HG03457 (cell line): ENCODE measurements around the gene DENND1C.
"Not testable (repeated sequence)": the region's sequence is repeated elsewhere in the genome, so short reads cannot be mapped to it uniquely, and the experiment has no call there.

Experiments
- ATAC-seq: cut with Tn5 transposase; IDR thresholded peaks from one replicate; pipeline ENCODE4 v1.9.1; 2021; ENCODE audit warnings: moderate number of reproducible peaks; ENCODE audit not compliant: unreplicated experiment

Gene DENND1C

GRCh38 chr19:6457958-6458694 is 23.5 kb downstream of the DENND1C start:
- no peak for ATAC-seq

GRCh38 chr19:6455924-6456323 is 25.7 kb downstream of the DENND1C start:
- no peak for ATAC-seq

- no peak for ATAC-seq
Measured at GRCh38 chr19:6453951-6454565, 27.5 kb downstream of the DENND1C start.

DNA sequence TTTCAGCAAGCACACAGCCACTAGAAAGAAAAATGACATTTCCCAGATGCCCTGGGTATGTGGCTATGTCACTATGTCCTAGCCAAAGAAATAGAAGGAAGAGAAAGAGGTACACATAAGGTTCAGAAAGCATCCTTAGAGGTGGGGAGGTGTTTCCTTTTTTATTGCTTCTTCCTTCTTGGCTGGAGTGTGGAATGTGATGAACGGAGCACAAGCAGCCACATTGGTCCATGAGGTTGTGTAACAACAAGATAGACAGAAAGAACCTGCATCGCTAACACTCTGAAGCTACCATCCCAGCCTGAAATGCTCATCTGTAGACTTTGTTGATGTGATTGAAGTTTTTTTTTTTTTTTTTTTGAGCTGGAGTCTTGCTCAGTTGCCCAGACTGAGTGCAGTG is 28.7 kb downstream of the DENND1C start:
- ATAC-seq: no peak

- no peak for ATAC-seq
Measured at GRCh38 chr19:6452223-6452614, 29.4 kb downstream of the DENND1C start.

DNA sequence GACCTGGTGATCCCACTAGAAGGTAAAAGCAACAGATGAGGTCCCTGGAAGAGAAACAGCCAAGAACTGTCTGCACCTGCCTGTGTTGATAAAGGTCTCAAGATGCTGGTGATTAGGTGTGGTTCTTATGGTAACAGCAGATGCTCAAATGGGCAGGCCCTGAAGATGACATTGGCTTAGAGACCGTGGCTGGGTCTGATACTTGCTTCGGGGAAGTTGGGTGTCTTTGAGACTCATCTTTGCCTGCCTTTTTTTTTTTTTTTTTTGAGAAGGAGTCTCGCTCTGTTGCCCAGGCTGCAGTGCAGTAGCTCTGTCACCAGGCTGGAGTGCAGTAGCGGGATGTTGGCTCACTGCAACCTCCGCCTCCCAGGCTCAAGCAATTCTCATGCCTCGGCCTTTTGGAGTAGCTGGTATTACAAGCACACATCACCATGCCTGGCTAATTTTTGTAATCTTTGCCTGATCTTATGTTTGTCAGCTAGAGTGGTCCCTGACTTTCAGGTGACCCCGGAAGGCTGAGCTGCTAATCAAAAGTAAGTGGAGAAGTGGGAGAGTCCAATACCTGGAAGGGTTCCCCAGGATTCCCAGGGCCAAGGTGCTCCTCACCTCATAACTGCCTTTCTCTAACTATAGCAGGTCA is 29.9 kb downstream of the DENND1C start:
- no peak for ATAC-seq

- ATAC-seq: no peak
Measured at GRCh38 chr19:6450166-6450565, 31.4 kb downstream of the DENND1C start.

- ATAC-seq: no peak
Measured at GRCh38 chr19:6448045-6448444, 33.5 kb downstream of the DENND1C start.

- ATAC-seq: no peak
Measured at GRCh38 chr19:6446452-6446851, 35.1 kb downstream of the DENND1C start.

DNA sequence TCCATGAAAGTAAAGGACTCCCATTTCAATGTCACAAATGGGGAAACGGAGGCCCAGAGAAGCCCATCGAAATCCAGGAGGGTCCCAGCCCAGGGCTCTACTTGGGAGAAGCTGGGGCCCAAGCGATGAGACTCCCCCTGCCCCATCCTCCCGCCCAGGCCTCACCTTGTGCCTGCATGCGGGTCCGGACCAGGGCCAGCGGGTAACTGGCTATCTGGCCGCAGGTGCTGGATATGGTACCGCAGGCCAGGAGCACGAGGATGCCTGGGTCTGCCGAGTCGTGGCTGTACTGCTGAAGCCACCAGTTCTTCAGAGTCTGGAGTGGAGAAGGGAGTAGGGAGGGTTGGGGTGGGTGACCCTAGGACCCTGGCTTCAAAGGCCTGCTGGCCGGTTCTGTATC is 37.6 kb downstream of the DENND1C start:
- ATAC-seq: no peak

GRCh38 chr19:6442087-6442688 is 39.4 kb downstream of the DENND1C start:
- no peak for ATAC-seq

GRCh38 chr19:6440905-6441304 is 40.7 kb downstream of the DENND1C start:
- ATAC-seq: no peak

GRCh38 chr19:6439743-6440142 is 41.8 kb downstream of the DENND1C start:
- ATAC-seq: no peak

DNA sequence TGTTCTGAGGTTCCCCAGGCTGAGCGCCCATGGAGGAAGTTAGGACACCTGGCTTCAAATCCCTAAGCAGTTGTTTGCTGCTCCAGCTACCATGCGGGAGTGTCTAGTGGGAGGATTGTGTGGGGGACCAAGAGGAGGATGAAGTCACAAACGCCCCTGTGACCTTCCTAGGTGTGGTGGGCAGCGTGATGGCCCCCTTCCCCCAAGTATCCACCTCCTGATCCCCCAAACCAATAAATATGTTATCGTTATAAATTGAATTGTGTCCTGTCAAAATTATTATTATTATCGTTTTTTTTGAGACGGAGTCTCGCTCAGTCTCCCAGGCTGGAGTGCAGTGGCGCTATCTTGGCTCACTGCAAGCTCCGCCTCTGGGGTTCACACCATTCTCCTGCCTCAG is 47.9 kb downstream of the DENND1C start, which contains the start of gene SLC25A41:
Gene SLC25A41, minus strand, starts transcription at position 101 of the 400 bp plus-strand sequence. Its CDS starts 70 bp downstream, at position 31.
- no peak for ATAC-seq

GRCh38 chr19:6433165-6433564 is 48.4 kb downstream of the DENND1C start:
- ATAC-seq: no peak

GRCh38 chr19:6431891-6432290 is 49.7 kb downstream of the DENND1C start:
- no peak for ATAC-seq

GRCh38 chr19:6429419-6430221 is 52.0 kb downstream of the DENND1C start:
- ATAC-seq: no peak

- not testable (repeated sequence) for ATAC-seq
Measured at GRCh38 chr19:6428692-6429418, 52.7 kb downstream of the DENND1C start.

- ATAC-seq: no peak
Measured at GRCh38 chr19:6427131-6427530, 54.5 kb downstream of the DENND1C start.
